Measurements from ENCODE around the gene CAPNS2. TPM values are rescaled to one million over a fixed set of nuclear protein-coding genes. Genes with fewer than 3 reads are reported as not detected.

Gene CAPNS2
- total RNA-seq = not detected

DNA sequence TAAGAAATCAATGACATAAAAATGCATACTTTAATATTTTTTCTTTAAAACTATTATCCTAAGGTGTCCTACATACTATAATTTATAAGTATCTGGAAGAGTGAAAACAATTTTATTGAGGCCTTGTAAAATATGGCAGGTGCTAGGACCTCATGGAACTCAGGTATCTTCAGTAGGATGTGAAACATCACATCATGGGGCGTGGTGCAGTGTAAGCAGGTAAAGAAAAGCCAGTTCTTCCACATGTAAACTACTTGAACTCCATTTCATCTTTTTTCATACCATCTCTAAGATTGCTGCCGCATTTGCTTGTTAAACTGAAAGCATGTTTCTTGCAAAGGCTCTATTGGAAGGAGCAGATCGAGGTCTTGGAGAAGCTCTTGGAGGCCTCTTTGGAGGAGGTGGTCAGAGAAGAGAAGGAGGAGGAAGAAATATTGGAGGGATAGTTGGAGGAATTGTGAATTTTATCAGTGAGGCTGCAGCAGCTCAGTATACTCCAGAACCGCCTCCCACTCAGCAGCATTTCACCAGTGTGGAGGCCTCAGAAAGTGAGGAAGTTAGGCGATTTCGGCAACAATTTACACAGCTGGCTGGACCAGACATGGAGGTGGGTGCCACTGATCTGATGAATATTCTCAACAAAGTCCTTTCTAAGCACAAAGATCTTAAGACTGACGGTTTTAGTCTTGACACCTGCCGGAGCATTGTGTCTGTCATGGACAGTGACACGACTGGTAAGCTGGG, at the start of gene CAPNS2:
Gene CAPNS2 (plus strand): TSS at position 253 of the 744 bp plus-strand sequence. CDS start 73 bp downstream, at position 326.
- H3K9me3 Mint-ChIP-seq (ENCODE audit: insufficient read depth) = no peaks in the 10 kb centered on the region
- ChIA-PET POLR2A (no interaction called here), CTCF (no interaction called here)
- H3K36me3 Mint-ChIP-seq (ENCODE audit: low read depth) = no peaks in the 10 kb centered on the region
- no peak for DNase-seq
- H3K27me3 Mint-ChIP-seq (ENCODE audit: low read depth) = peaks cover 2% of the 10 kb centered on the region
- H3K4me1 Mint-ChIP-seq (ENCODE audit: low read depth) = no peaks in the 10 kb centered on the region
- no peak within 1 kb of the TSS for H3K27ac Mint-ChIP-seq
- ATAC-seq = no peak
- no peak within 1 kb of the TSS for H3K4me3 Mint-ChIP-seq

DNA sequence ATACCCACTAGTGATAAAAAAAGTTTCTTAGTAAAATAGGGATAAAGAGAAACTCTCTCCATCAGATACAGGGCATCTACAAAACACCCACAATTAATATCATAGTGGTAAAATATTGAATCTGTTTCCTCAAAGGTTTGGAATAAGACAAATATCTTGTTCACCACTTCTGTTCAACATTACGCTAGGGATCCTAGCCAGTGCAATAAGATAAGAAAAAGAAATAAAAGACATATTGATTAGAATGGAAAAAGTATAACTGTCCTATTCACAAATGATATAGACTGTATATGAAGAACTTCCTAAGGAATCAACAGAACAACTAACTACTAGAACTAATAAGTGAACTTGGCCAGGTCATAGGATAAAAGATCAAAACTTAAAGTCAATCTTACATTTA, 44.7 kb upstream of the CAPNS2 start:
- POLR2A ChIA-PET = no interaction called here
- DNase-seq (no peak), ATAC-seq (no peak)

DNA sequence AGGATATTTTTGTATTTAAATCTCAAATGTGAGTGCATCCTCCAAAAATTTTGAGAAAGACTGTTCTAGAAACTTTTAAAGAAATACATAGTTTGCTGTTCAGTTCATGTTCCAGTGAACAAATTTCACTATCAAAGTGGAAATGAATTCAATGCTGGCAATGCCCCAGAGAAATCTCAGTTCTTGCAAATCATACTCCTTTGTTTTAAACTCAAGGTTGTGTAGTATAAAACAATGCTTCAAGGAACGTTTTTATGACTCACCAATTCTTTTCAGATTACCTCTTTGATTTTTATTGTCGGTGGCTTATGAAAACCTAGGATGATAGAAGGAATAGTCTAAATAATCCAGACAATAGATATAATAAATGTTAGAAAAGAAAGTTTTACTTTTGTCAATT, 40.0 kb upstream of the CAPNS2 start:
- H3K27me3 Mint-ChIP-seq (ENCODE audit: low read depth) = peaks cover 8% of the 10 kb centered on the region
- H3K4me1 Mint-ChIP-seq (ENCODE audit: low read depth) = no peaks in the 10 kb centered on the region
- ATAC-seq = no peak
- CTCF ChIA-PET = no interaction called here
- H3K27ac Mint-ChIP-seq = no peak overlapping the region
- peaks cover 9% of the 10 kb centered on the region for H3K9me3 Mint-ChIP-seq (ENCODE audit: insufficient read depth)
- no peak for DNase-seq
- no peaks in the 10 kb centered on the region for H3K36me3 Mint-ChIP-seq (ENCODE audit: low read depth)
- no peak overlapping the region for H3K4me3 Mint-ChIP-seq
- POLR2A ChIA-PET = interaction anchor here (0.6 kb wide), 1 partner anchor 13 kb away, joined by 3 read pairs; no protein-coding TSS in a partner anchor

More for the DNA sequence above, 44.7 kb upstream of the CAPNS2 start:
- Mint-ChIP-seq H3K9me3 (ENCODE audit: insufficient read depth) (peaks cover 9% of the 10 kb centered on the region), H3K36me3 (ENCODE audit: low read depth) (no peaks in the 10 kb centered on the region), H3K27ac (no peak overlapping the region), H3K27me3 (ENCODE audit: low read depth) (peaks cover 2% of the 10 kb centered on the region), H3K4me3 (no peak overlapping the region), H3K4me1 (ENCODE audit: low read depth) (no peaks in the 10 kb centered on the region)
- CTCF ChIA-PET = no interaction called here

DNA sequence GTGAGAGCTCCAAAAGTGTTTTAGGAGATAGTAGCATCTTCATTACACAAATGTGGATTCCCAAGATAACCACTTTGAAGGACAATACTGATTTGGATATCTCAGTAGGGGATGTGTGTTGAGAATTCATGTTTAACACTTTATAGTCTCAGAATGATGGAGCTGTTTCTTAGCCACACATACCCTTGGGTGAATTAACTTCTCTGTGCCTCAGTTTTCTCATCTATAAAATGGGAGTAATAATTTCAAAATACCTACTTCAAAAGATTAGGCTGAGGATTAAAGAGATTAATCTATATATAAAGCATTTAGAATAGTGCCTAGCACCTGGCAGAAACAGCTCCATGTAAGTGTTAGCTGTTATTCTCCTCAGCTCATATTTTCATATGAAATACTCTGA, 38.6 kb upstream of the CAPNS2 start:
- Mint-ChIP-seq H3K27me3 (ENCODE audit: low read depth) (peaks cover 8% of the 10 kb centered on the region), H3K27ac (no peak overlapping the region), H3K4me3 (no peak overlapping the region), H3K36me3 (ENCODE audit: low read depth) (no peaks in the 10 kb centered on the region), H3K4me1 (ENCODE audit: low read depth) (no peaks in the 10 kb centered on the region), H3K9me3 (ENCODE audit: insufficient read depth) (no peaks in the 10 kb centered on the region)
- ATAC-seq (no peak), DNase-seq (no peak)
- ChIA-PET POLR2A (interaction anchor here (0.5 kb wide), 1 partner anchor 9 kb away, joined by 3 read pairs; no protein-coding TSS in a partner anchor), CTCF (no interaction called here)

DNA sequence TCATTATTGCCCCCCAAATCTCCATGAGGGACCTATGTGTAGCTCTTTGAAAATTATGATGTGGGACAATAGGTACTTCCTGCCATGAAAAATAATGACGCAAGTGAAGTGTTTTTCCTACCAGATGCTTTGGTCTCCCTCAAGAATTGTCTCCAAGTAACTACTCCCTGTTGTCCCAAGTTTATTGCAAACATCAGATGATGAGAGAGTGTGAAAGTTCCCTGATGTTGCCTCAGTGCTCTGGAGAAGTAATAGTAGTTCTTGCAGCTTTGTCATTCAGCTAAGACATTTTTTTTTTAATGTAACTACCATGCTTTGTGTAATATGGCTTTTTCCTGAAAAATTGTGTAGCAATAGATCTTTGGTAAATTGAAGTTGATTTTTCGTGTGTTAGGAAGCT, 37.5 kb upstream of the CAPNS2 start:
- ChIA-PET CTCF (interaction anchor here (0.7 kb wide), 1 partner anchor 574 kb away, joined by 3 read pairs; no protein-coding TSS in a partner anchor), POLR2A (no interaction called here)
- Mint-ChIP-seq H3K4me1 (ENCODE audit: low read depth) (no peaks in the 10 kb centered on the region), H3K36me3 (ENCODE audit: low read depth) (no peaks in the 10 kb centered on the region), H3K27me3 (ENCODE audit: low read depth) (peaks cover 8% of the 10 kb centered on the region), H3K9me3 (ENCODE audit: insufficient read depth) (no peaks in the 10 kb centered on the region), H3K27ac (no peak overlapping the region), H3K4me3 (no peak overlapping the region)
- no peak for ATAC-seq
- DNase-seq = no peak

DNA sequence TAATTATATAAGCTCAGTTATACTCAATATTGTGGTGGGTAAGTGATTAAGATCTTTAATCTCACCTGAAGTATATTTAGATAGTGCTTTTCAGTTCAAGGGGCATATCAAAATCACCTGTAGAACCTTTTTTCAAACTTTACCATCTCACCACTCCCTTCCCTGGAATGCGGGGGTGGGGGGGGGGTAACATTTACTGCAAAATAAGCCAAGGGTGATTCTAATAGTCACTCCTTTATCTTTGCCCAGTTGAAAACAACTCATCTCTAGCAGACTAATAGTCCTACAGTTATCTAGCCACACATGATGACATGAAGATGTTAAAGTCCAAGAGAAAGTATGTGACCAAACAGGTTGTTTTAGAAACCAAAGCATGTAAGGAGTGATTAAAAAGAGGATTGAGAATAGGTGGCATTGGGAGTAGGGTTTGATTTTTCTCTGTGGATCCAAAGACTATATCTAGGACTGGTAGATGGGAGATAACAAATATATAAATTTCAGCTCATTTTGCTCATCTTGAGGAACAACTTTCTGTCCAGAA, 36.1 kb upstream of the CAPNS2 start:
- H3K27ac Mint-ChIP-seq = no peak overlapping the region
- DNase-seq = no peak
- no peaks in the 10 kb centered on the region for H3K4me1 Mint-ChIP-seq (ENCODE audit: low read depth)
- peaks cover 8% of the 10 kb centered on the region for H3K27me3 Mint-ChIP-seq (ENCODE audit: low read depth)
- H3K9me3 Mint-ChIP-seq (ENCODE audit: insufficient read depth) = no peaks in the 10 kb centered on the region
- ChIA-PET POLR2A (no interaction called here), CTCF (no interaction called here)
- H3K4me3 Mint-ChIP-seq = no peak overlapping the region
- no peaks in the 10 kb centered on the region for H3K36me3 Mint-ChIP-seq (ENCODE audit: low read depth)
- no peak for ATAC-seq

DNA sequence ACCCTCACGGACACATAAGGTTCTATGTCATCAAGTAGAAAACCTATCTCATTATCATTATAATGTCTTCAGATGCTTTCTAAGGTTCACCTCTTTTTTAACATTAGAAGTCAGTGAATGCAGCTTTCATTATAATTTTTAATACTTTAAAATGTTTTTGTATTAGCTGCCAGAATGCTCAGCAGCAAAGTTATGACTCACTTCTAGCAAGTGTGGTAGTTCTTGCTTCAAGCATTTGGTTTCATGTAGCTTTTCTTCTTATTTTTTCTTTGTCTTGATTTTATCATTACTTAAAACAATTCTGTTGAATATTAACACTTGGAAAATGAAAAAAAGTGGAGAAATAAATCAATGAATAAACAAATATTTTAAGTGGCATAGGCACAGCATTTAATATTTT, 34.3 kb upstream of the CAPNS2 start:
- Mint-ChIP-seq H3K36me3 (ENCODE audit: low read depth) (no peaks in the 10 kb centered on the region), H3K27me3 (ENCODE audit: low read depth) (peaks cover 13% of the 10 kb centered on the region), H3K4me1 (ENCODE audit: low read depth) (no peaks in the 10 kb centered on the region), H3K4me3 (no peak overlapping the region), H3K9me3 (ENCODE audit: insufficient read depth) (no peaks in the 10 kb centered on the region), H3K27ac (no peak overlapping the region)
- ChIA-PET CTCF (no interaction called here), POLR2A (no interaction called here)
- DNase-seq (no peak), ATAC-seq (no peak)

DNA sequence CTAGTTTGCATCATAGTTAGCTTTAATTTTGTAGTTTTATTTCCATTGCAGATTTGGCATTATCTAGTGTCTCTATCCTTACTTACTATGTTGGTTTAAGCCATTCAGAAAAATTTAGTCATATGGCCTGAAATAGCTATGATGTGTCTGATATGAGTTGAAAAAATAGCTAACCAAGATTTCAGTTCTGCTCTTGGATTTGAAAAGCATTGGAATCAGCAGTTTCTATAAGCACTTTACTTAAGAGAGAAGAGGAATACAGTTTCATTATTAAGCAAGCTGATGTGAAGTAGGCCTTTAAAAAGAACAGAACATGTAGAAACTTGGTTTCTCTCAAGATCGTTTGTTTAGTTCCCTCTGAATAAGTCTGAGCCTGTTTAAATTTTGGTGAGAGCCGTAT, 31.7 kb upstream of the CAPNS2 start:
- no peak for DNase-seq
- no peaks in the 10 kb centered on the region for H3K4me1 Mint-ChIP-seq (ENCODE audit: low read depth)
- CTCF ChIA-PET = interaction anchor here (1.0 kb wide), 1 partner anchor 14 kb away, joined by 3 read pairs; no protein-coding TSS in a partner anchor

DNA sequence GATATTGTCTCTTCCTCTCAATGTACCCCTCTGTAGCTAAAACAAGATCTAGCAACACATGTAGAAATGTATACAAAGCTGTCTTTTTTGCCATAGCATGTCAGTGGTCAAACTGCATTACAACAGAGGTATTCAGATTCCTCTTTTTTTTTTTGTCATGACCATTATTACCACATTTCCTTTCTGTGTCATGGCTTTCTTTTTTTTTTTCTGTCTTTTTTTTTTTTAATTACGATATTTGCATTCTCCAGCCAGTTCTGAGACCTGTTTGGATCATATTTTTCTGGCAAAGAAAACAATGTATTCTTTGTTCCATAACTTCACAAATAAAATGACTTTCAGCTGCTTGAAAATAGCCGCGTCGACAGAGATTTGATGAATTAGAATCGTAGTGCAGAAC, 27.4 kb upstream of the CAPNS2 start:
- H3K36me3 Mint-ChIP-seq (ENCODE audit: low read depth) = no peaks in the 10 kb centered on the region
- no peak for DNase-seq
- H3K4me1 Mint-ChIP-seq (ENCODE audit: low read depth) = no peaks in the 10 kb centered on the region
- no peak for ATAC-seq
- H3K9me3 Mint-ChIP-seq (ENCODE audit: insufficient read depth) = no peaks in the 10 kb centered on the region
- H3K27me3 Mint-ChIP-seq (ENCODE audit: low read depth) = peaks cover 5% of the 10 kb centered on the region
- no peak overlapping the region for H3K27ac Mint-ChIP-seq
- POLR2A ChIA-PET = interaction anchor here (0.6 kb wide), 1 partner anchor 12 kb away, joined by 3 read pairs; no protein-coding TSS in a partner anchor
- CTCF ChIA-PET = interaction anchor here (1.5 kb wide), 1 partner anchor 74 kb away, joined by 5 read pairs; no protein-coding TSS in a partner anchor
- no peak overlapping the region for H3K4me3 Mint-ChIP-seq

More for the DNA sequence above, 31.7 kb upstream of the CAPNS2 start:
- Mint-ChIP-seq H3K4me3 (no peak overlapping the region), H3K27me3 (ENCODE audit: low read depth) (peaks cover 7% of the 10 kb centered on the region), H3K9me3 (ENCODE audit: insufficient read depth) (no peaks in the 10 kb centered on the region), H3K27ac (no peak overlapping the region), H3K36me3 (ENCODE audit: low read depth) (no peaks in the 10 kb centered on the region)
- ATAC-seq = no peak
- POLR2A ChIA-PET = no interaction called here

DNA sequence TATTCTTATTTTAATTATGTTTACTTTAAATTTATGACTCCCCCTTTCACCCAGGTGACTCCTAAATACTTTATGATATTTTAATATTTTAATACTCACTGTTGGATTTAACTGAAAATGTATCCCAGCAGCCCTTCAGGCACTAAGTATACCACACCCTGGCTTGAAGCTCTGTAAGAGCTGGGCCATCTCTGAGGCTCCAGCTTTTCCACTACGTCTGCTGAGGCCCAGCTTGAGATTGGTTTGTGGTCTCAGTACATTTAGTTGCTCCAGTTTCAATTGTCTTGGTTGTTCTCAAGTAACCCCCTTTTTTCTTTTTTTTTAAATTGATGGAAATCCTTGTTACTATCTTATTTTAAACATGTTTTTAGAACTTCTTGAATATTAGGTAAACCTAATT, 27.0 kb upstream of the CAPNS2 start:
- DNase-seq = no peak
- Mint-ChIP-seq H3K27ac (no peak overlapping the region), H3K27me3 (ENCODE audit: low read depth) (peaks cover 5% of the 10 kb centered on the region), H3K9me3 (ENCODE audit: insufficient read depth) (no peaks in the 10 kb centered on the region), H3K36me3 (ENCODE audit: low read depth) (no peaks in the 10 kb centered on the region), H3K4me3 (no peak overlapping the region), H3K4me1 (ENCODE audit: low read depth) (no peaks in the 10 kb centered on the region)
- no peak for ATAC-seq
- POLR2A ChIA-PET = interaction anchor here (0.6 kb wide), 1 partner anchor 13 kb away, joined by 3 read pairs; no protein-coding TSS in a partner anchor
- CTCF ChIA-PET = no interaction called here

DNA sequence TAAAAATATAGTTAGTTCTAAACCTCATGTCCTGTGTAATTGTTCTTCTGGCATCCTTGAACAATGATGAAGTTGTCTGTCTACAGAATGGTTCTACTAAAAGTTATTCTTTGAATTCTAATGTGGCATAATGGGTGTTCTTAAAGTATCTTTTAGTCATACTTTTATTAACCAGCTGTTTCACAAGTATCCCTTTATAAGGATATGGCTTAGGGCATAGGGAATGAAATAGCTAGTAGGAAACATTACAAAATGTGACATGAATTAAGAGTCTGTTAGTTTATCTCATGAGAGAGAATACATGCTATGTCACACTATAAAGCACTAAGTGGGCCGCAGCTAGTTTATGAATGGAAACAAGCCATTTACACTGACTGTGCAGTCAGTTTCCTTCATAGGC, 26.3 kb upstream of the CAPNS2 start:
- H3K4me3 Mint-ChIP-seq = no peak overlapping the region
- ChIA-PET CTCF (no interaction called here), POLR2A (no interaction called here)
- ATAC-seq (no peak), DNase-seq (no peak)
- H3K27ac Mint-ChIP-seq = no peak overlapping the region
- H3K36me3 Mint-ChIP-seq (ENCODE audit: low read depth) = no peaks in the 10 kb centered on the region
- H3K9me3 Mint-ChIP-seq (ENCODE audit: insufficient read depth) = no peaks in the 10 kb centered on the region
- H3K4me1 Mint-ChIP-seq (ENCODE audit: low read depth) = no peaks in the 10 kb centered on the region
- H3K27me3 Mint-ChIP-seq (ENCODE audit: low read depth) = peaks cover 5% of the 10 kb centered on the region

DNA sequence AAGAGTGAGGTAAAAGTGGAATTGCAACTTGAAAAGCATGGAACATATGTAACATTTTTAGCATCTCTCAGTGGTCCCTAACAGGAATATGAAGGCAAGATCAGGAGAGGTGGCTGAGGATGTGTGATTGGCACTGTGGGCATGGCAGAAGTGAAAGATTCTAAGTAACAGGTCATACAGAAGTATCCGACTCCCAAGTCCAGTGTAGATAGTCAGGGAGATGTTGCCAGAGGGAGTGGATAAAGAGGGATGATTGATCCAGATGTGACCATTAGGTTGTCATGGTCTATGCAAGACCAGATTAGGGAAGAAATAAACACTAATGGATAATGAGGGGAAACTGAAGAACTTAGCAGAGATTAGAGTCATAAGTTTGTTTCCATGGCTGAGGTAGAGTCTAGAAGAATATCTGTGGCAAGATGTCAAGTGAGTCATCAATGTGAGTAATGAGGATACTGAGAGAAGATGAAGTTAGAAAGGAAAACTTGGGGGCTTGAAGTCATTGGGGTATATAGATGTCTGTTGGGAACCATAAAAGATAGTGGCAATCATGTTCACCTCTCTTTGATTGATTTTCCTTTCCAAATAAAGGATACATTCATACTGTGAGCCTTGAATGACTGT, 23.9 kb upstream of the CAPNS2 start:
- Mint-ChIP-seq H3K9me3 (ENCODE audit: insufficient read depth) (no peaks in the 10 kb centered on the region), H3K36me3 (ENCODE audit: low read depth) (no peaks in the 10 kb centered on the region), H3K27ac (no peak overlapping the region), H3K27me3 (ENCODE audit: low read depth) (no peaks in the 10 kb centered on the region), H3K4me1 (ENCODE audit: low read depth) (no peaks in the 10 kb centered on the region), H3K4me3 (no peak overlapping the region)
- ChIA-PET POLR2A (no interaction called here), CTCF (interaction anchor here (1.5 kb wide), 1 partner anchor 78 kb away, joined by 4 read pairs; no protein-coding TSS in a partner anchor)
- DNase-seq = no peak
- no peak for ATAC-seq

Measured in activated CD8-positive, alpha-beta T cell treated with anti-CD3 and anti-CD28 coated beads, Interleukin-2, amount 10 ng/mL, durations not matched to agents 7 days and 5 days (primary cell).